KOPT-K1 (cell line): ENCODE measurements around the gene SPAG5.

Experiments used
- H3K27ac ChIP-seq: fragments of 200-600 bp; sonication (generic); 2 replicates; pipeline ENCODE4 v1.5.1; 2016; ENCODE audit warnings: antibody characterized with exemption, mild to moderate bottlenecking, low read depth, low read length; ENCODE audit not compliant: poor library complexity, severe bottlenecking
- H3K36me3 ChIP-seq: fragments of 200-600 bp; sonication (generic); 2 replicates; pipeline ENCODE4 v1.5.1; 2017; ENCODE audit warnings: antibody characterized with exemption, mild to moderate bottlenecking, low read length, moderate library complexity; ENCODE audit not compliant: insufficient read depth
- H3K9me3 ChIP-seq: fragments of 200-600 bp; sonication (generic); 2 replicates; pipeline ENCODE4 v1.5.1; 2017; ENCODE audit warnings: antibody characterized with exemption, low read length, mild to moderate bottlenecking; ENCODE audit not compliant: insufficient read depth, poor library complexity, severe bottlenecking

The SPAG5 gene

DNA sequence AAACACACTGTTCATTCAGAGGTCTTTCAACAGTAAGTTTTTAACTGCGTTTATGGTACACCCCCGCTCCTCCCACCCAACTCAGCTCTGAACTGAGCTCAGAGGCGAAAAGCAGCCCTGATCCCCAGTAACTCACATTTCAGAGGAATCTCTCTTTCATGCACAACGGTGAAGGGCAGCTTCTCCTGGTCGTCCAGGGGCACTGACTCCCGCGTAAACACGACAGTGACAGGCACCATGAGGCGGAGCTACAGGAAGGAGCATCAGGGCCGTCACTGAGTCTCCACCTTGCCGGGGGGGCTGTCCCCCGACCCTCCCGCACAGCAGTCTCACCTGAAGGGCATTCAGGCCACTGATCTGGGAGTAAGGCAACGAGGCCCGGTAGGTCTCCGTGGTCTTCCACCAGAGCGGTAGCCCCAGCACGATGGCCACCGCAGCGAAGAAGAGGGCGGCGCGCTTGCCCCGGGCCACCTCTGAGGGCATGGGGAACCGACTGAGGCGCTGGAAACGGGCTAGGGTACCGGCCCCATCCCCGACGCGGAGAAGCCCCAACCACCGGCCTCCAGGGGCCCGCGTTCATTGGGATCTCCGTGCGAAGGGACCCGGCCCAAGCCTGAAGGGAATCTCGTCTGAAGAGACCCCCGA, 28.0 kb downstream of the SPAG5 start:
- Histone ChIP-seq H3K9me3 (no peaks in the 10 kb centered on the region), H3K36me3 (peaks cover 50% of the 10 kb centered on the region), H3K27ac (peak overlapping the region; percentile 66)

DNA sequence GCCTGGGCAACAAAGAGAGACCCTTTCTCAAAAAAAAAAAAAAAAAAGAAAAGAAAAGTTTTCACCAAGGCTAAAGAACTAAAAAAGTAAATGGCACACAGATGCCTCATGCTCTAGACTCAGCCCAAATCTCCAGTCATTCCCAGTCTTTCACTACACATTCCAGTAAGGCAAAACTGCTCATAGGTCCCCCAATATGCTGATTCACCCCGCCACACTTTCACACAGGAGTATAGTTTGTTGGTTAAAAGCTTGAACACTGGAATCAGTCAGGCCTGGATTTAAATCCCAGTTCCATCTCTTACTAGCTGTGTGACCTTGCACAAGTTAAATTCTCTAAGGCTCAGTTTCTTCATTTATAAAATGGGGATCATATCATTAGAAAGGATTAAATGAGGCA, 29.4 kb downstream of the SPAG5 start:
- Histone ChIP-seq H3K36me3 (peaks cover 42% of the 10 kb centered on the region), H3K27ac (no peak overlapping the region), H3K9me3 (no peaks in the 10 kb centered on the region)

- H3K9me3 ChIP-seq = no peaks in the 10 kb centered on the region
- peaks cover 43% of the 10 kb centered on the region for H3K36me3 ChIP-seq
- H3K27ac ChIP-seq = no peak overlapping the region
These were observed 31.2 kb downstream of the SPAG5 start for GRCh38 chr17:28567604-28568003.

DNA sequence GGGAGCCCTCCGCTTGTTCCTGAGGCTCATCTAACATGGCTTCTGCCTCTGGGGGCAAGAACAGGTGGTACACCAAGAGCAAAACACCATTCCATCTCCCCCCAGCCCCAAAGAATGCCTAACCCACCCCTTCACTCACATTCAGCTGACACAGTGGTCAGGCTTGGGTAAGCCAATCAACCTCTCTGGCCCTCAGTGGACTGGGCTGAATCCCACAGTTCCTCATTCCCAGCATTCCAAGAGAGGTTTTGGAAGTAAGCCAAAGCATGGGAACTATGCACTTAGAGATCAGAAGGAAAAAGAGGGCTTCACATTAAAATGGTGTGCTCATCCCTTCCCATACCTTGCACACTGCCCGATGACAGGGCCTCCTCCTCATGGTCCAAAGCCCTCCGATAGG, 35.4 kb downstream of the SPAG5 start:
- Histone ChIP-seq H3K27ac (no peak overlapping the region), H3K36me3 (peaks cover 72% of the 10 kb centered on the region), H3K9me3 (no peaks in the 10 kb centered on the region)

- Histone ChIP-seq H3K9me3 (no peaks in the 10 kb centered on the region), H3K27ac (no peak overlapping the region), H3K36me3 (peaks cover 72% of the 10 kb centered on the region)
These were observed 43.8 kb downstream of the SPAG5 start for GRCh38 chr17:28555022-28555421.

GRCh38 chr17:28554565-28554964, 44.3 kb downstream of the SPAG5 start:
- H3K36me3 ChIP-seq = peaks cover 67% of the 10 kb centered on the region
- H3K9me3 ChIP-seq = no peaks in the 10 kb centered on the region
- no peak overlapping the region for H3K27ac ChIP-seq

DNA sequence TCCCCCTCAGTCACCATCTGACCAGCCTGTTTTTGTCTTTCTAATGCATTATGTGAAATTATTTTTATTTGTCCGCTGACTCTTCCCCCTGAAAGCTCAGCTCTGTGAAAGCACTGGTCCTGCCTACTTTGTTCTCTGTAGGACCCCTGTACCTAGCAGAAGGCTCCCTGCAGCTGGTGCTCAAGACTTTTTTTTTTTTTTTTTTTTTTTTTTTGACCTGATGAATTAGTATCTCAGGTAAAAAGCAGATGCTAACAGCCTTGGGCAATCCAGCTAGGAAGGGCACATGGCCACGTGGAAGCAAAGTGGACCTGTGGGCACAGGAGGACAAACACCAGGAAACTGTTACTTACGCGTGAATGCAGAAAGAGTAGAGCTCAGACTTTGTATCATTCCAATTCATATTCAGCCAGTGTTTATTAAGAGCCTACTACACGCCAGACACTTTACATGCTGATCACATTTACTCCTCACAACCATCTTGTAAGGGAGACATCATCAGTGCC, 45.8 kb downstream of the SPAG5 start:
- H3K36me3 ChIP-seq = peaks cover 53% of the 10 kb centered on the region
- no peak overlapping the region for H3K27ac ChIP-seq
- no peaks in the 10 kb centered on the region for H3K9me3 ChIP-seq

DNA sequence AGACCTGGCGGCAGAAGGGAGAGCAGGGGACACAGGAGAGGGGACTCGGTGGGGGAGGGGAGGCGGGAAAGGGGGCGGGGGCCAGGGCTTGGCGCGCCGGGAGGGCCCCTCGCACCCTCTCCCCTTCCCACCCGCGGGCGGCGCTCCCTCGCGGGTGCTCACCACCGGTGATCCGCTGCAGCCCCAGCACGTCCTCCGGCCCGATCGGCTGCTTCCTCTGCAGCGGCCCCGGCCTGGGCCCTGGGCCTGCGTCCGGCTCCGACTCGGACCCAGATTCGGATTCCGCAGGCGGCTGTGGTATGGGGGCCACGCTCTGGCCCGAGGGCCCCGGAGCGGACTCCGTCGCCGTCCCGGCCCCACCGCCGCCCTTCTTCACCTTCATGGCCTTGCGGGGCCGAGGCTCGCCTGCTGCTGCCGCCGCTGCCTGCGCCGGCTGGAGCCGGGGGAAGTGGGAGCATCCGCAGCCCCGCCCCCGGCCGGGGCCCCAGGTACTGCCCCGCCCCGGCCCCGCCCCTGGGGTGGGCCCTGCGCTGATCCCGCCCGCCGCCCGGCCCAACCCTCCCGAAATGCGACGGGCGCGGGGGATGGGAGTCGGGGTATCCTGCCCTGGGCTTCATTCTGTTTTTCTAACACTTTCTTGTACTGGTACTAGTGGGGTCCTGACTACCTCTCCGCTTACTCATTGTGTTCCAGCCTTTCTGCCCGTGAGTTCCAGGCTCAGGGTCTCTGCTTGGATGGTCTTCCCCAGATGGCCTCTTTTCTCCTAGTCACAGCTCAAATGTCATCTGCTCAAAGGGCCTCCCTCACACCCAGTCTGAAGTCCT, 46.4 kb downstream of the SPAG5 start, which contains the start of gene UNC119:
Gene UNC119 (minus strand): TSS at position 449 of the 824 bp plus-strand sequence. CDS start 67 bp downstream, at position 382.
- H3K36me3 ChIP-seq = peaks cover 49% of the 10 kb centered on the region

DNA sequence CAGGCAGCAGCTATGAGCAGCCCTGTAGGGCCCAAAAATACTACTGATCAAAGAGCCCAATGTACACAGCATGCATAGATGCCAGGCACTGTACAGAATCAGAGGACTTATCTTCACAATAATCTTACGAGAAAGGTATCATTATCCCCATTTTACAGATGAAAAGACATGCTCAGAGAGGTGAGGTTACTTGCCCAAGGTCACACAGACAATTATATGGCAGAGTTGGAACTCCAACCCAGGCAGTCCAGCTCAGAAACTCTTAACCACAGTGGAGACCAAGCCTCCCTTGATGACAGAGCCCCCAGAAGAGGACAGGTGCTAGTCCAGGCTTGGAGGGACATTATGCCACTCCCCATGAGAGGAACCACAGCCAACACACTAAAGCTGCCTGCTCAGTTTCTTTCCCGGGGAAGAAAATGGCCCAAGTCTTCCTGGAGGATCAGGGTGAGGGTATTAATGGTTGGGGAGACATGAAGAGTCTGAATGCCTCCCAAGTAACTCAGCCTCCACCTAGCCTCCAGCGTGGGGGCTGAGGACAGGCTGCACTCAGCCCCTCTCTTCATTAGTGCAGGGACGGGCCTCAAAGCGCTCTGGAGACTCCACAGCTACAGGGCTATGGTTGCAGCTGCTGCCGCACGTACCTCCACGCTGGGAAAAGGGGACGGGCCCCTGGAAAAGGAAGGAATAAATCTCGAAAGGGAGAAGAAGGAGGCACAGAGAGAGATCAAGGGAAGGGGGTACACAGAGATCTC, 47.2 kb downstream of the SPAG5 start:
- no peaks in the 10 kb centered on the region for H3K9me3 ChIP-seq
- H3K36me3 ChIP-seq = peaks cover 48% of the 10 kb centered on the region
- H3K27ac ChIP-seq = peak overlapping the region; percentile 53

More for the DNA sequence above, 46.4 kb downstream of the SPAG5 start, which contains the start of gene UNC119:
- Histone ChIP-seq H3K27ac (peak within 1 kb of the TSS; percentile 53), H3K9me3 (no peaks in the 10 kb centered on the region)

DNA sequence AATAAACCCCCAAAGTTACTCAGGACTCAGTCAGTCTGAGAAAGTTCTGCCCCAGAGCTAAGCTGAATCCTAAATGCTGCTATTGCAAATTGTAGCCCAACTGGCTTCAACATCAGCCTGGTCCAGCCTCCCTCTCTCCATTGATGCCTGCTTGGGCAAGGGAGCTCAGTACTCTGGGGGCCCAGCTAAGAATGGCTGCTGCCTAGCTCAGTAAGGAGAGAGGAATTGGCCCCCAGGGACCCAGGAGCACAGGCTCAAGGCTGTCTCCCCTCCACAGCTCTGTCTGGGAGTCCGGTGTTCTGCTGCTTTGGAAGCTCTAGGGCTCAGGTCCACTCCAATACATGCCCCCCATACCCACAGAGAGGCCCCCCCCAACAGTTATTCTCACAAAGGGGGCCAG, 48.0 kb downstream of the SPAG5 start:
- no peak overlapping the region for H3K27ac ChIP-seq
- no peaks in the 10 kb centered on the region for H3K9me3 ChIP-seq
- H3K36me3 ChIP-seq = peaks cover 41% of the 10 kb centered on the region

- Histone ChIP-seq H3K9me3 (no peaks in the 10 kb centered on the region), H3K36me3 (peaks cover 27% of the 10 kb centered on the region), H3K27ac (peak overlapping the region; percentile 11)
These were observed 49.3 kb downstream of the SPAG5 start for GRCh38 chr17:28549236-28550132.

DNA sequence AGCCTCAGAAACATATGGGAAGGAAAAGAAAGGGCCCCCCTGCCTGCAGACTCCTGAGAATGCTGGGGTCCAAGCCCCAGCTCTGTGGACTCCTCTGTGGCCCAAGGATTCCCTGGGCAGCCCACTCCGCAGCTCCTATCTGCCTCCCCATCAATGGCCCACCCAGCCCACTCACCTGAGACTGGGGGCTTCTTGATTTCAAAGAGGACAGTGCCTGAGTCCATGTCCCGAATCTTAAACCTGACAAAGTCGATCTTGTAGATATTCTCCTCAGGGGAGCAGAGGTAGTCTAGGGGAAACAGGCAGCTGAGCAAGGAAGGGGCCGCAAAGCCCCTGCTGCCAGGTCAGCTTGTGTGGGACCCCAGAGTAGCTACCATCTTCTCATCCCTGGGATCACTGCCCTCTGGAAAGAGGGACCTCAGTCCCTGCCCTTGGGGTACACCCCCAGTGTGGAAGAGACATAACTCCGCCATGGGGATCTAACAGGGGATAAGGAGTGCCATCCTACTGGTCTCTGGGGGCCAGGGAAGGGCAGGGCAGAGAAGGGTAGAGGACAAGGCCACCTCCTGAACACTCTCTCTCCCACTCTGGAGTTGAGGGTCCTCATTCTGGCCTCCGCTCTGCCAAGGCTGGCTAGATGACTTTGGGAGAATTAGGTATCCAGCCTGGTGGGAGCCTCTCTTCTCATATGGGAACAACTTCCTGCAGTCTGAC, 50.3 kb downstream of the SPAG5 start:
- H3K9me3 ChIP-seq = no peaks in the 10 kb centered on the region
- no peak overlapping the region for H3K27ac ChIP-seq
- peaks cover 18% of the 10 kb centered on the region for H3K36me3 ChIP-seq

GRCh38 chr17:28547623-28548416, 51.0 kb downstream of the SPAG5 start:
- no peaks in the 10 kb centered on the region for H3K9me3 ChIP-seq
- no peak overlapping the region for H3K27ac ChIP-seq
- peaks cover 11% of the 10 kb centered on the region for H3K36me3 ChIP-seq
